Panc1 (cell line): Measurements from ENCODE around the gene CDC42. TPM values are rescaled to one million over a fixed set of nuclear protein-coding genes. Genes with fewer than 3 reads are reported as not detected.

Experiments
- ATAC-seq: fragments of 200-7000 bp; cut with Tn5 transposase; 2 replicates; pipeline ENCODE4 v1.9.1; 2020; ENCODE audit warnings: mild to moderate bottlenecking, moderate library complexity
- BruUV-seq: library from RNA; stranded (reverse); fragments of 400-500 nt; replicated peaks from 2 replicates; lab custom pipeline; 2021; lab: Mats Ljungman, UMichigan
- CTCF ChIA-PET: fragments of 300-600 bp; sonication (Branson Sonifier 250); formaldehyde crosslinking; loops from one replicate; lab custom pipeline; 2022; ENCODE audit warnings: antibody characterized with exemption; lab: Charles Lee
- POLR2A ChIA-PET: fragments of 300-600 bp; sonication (Branson Sonifier 250); formaldehyde crosslinking; loops from one replicate; lab custom pipeline; 2022; ENCODE audit warnings: antibody characterized with exemption; lab: Charles Lee
- DNase-seq: peaks from one replicate; pipeline ENCODE4 v3.0.0-alpha.2; 2010; ENCODE audit warnings: low read depth, low spot score
- H3K27ac ChIP-seq: 2 replicates; pipeline ENCODE4 v1.5.1; 2011; ENCODE audit warnings: mild to moderate bottlenecking, low read length, inconsistent platforms
- H3K27me3 ChIP-seq: fragments of 200-500 bp; sonication (Bioruptor generic); 2 replicates; pipeline ENCODE4 v1.6.0; 2014; ENCODE audit warnings: low read length, inconsistent platforms; ENCODE audit not compliant: control insufficient read depth, insufficient read depth
- H3K36me3 ChIP-seq: fragments of 200-500 bp; sonication (Bioruptor generic); 2 replicates; pipeline ENCODE4 v1.5.1; 2014; ENCODE audit warnings: inconsistent platforms, mild to moderate bottlenecking, low read length, moderate library complexity; ENCODE audit not compliant: control insufficient read depth, insufficient read depth
- H3K4me1 ChIP-seq: 2 replicates; pipeline ENCODE4 v1.5.1; 2011; ENCODE audit warnings: inconsistent platforms, mild to moderate bottlenecking, low read length, moderate library complexity; ENCODE audit not compliant: control insufficient read depth, insufficient read depth
- H3K4me3 ChIP-seq, 2 experiments: 2 replicates each; pipeline ENCODE4 v1.5.1; 2011 to 2012; ENCODE audit warnings: low read depth in 2 of 2, low read length in 2 of 2, mild to moderate bottlenecking in 2 of 2, inconsistent platforms in 1 of 2, moderate library complexity in 1 of 2
- H3K9me3 ChIP-seq: fragments of 200-500 bp; sonication (Bioruptor generic); 2 replicates; pipeline ENCODE4 v1.5.1; 2014; ENCODE audit warnings: low read depth, mild to moderate bottlenecking, inconsistent platforms, low read length, moderate library complexity; ENCODE audit not compliant: control insufficient read depth, insufficient read depth
- POLR2AphosphoS5 ChIP-seq: IDR thresholded peaks from 2 replicates; pipeline ENCODE4 v1.6.1; 2012; ENCODE audit warnings: mild to moderate bottlenecking, low read depth, low read length, moderate library complexity
- SIN3A ChIP-seq: IDR thresholded peaks from 2 replicates; pipeline ENCODE4 v1.6.1; 2012; ENCODE audit warnings: low read depth, mild to moderate bottlenecking, low read length, moderate library complexity, borderline replicate concordance; ENCODE audit not compliant: insufficient read depth
- TCF7L2 ChIP-seq: IDR thresholded peaks from 2 replicates; pipeline ENCODE4 v1.6.1; 2011; ENCODE audit warnings: mild to moderate bottlenecking, low read depth, low read length, inconsistent platforms
- in situ Hi-C: cut with HindIII; loops from 2 replicates; pipeline ENCODE4 v1.10.0; 2016; ENCODE audit warnings: low sequenced_read_pairs, low pct_unique_long_range_greater_than_20kb
- intact Hi-C: fragments of 100-400 bp; cut with micrococcal nuclease; formaldehyde crosslinking; loops from one replicate; pipeline ENCODE4 v1.10.0; 2022; ENCODE audit not compliant: unreplicated experiment
- total RNA-seq: library from RNA; stranded (reverse); gene quantifications from one replicate; pipeline ENCODE4 v1.2.1, GENCODE V29; 2021; ENCODE audit not compliant: unreplicated experiment
- TF ChIP-seq, protein P1 (sequence below): fragments of 450-650 bp; IDR thresholded peaks from 2 replicates; pipeline ENCODE4 v1.5.1; 2017; ENCODE audit warnings: mild to moderate bottlenecking
- TF ChIP-seq, protein P2 (sequence below), 2 experiments: IDR thresholded peaks; 2 replicates each; pipeline ENCODE4 v1.6.1; 2011 to 2012; ENCODE audit warnings: low read depth in 2 of 2, control low read depth in 1 of 2, low read length in 1 of 2, mild to moderate bottlenecking in 1 of 2, moderate library complexity in 1 of 2; ENCODE audit not compliant: insufficient read depth in 1 of 2

The CDC42 gene
- total RNA-seq, 1 experiment from 2014 or later, result 240 TPM

DNA sequence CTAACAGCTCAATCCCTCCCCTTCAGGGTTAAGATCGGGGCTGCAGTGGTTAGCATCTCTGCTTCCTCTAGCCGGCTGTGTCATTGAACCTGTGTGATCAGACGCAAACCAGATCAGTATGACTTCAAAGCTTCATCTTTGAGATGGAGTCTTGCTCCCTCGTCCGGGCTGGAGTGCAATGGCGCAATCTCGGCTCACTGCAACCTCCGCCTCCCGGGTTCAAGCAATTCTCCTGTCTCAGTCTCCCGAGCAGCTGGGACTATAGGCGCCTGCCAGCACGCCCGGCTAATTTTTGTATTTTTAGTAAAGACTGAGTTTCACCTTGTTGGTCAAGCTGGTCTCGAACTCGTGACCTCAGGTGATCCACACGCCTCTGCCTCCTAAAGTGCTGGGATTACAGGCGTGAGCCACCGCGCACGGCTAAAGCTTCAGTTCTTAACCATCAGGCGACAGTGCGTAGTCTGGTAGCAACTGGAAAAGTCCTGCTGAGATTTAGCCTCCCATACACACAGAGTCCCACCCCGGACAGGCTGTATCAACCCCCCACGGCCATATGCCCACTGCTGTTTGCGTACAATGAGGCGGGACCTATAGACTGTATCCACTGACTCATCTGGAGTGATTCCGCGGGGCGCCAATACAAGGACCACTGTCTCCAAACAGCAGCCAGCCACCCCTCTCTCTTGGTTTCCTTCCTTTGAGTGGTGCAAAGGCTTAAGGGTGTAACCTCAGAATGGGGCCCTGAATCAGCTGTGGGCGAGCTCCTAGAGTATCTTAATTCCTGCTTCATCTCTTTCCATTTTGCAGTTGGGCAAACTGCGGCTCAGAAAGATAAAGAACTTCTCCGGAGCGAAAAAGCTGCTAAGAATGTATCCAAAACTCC lies 27.8 kb upstream of the CDC42 start:
- TF ChIP-seq SIN3A, result no peak
- TF ChIP-seq TCF7L2, result peak; percentile 50; the same call in 1 of the 2 replicates
- TF ChIP-seq, protein P1, sequence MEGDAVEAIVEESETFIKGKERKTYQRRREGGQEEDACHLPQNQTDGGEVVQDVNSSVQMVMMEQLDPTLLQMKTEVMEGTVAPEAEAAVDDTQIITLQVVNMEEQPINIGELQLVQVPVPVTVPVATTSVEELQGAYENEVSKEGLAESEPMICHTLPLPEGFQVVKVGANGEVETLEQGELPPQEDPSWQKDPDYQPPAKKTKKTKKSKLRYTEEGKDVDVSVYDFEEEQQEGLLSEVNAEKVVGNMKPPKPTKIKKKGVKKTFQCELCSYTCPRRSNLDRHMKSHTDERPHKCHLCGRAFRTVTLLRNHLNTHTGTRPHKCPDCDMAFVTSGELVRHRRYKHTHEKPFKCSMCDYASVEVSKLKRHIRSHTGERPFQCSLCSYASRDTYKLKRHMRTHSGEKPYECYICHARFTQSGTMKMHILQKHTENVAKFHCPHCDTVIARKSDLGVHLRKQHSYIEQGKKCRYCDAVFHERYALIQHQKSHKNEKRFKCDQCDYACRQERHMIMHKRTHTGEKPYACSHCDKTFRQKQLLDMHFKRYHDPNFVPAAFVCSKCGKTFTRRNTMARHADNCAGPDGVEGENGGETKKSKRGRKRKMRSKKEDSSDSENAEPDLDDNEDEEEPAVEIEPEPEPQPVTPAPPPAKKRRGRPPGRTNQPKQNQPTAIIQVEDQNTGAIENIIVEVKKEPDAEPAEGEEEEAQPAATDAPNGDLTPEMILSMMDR, result no peak; the same call in 1 of the 2 replicates
- in situ Hi-C loops, result no loop called here
- no peak for DNase-seq
- peak overlapping the region; percentile 94 to 97 for H3K4me3 ChIP-seq
- BruUV-seq, result no TSS peak
- CTCF ChIA-PET, result interaction anchor here (0.5 kb wide), 1 partner anchor 143 kb away, joined by 4 read pairs; no protein-coding TSS in a partner anchor
- H3K36me3 ChIP-seq, result no peaks in the 10 kb centered on the region; the same call in 1 of the 2 replicates
- H3K27ac ChIP-seq, result peak overlapping the region; percentile 98
- peak; percentile 71 for ATAC-seq
- peaks cover 15% of the 10 kb centered on the region for H3K4me1 ChIP-seq
- intact Hi-C loops, result no loop called here
- POLR2A ChIA-PET, result interaction anchor here (0.5 to 1.2 kb wide), 3 partner anchors 10 to 78 kb away, joined by 3 to 15 read pairs (median 11); partner anchors contain the start of gene CDC42
- H3K27me3 ChIP-seq, result no peaks in the 10 kb centered on the region
- H3K9me3 ChIP-seq, result no peaks in the 10 kb centered on the region

DNA sequence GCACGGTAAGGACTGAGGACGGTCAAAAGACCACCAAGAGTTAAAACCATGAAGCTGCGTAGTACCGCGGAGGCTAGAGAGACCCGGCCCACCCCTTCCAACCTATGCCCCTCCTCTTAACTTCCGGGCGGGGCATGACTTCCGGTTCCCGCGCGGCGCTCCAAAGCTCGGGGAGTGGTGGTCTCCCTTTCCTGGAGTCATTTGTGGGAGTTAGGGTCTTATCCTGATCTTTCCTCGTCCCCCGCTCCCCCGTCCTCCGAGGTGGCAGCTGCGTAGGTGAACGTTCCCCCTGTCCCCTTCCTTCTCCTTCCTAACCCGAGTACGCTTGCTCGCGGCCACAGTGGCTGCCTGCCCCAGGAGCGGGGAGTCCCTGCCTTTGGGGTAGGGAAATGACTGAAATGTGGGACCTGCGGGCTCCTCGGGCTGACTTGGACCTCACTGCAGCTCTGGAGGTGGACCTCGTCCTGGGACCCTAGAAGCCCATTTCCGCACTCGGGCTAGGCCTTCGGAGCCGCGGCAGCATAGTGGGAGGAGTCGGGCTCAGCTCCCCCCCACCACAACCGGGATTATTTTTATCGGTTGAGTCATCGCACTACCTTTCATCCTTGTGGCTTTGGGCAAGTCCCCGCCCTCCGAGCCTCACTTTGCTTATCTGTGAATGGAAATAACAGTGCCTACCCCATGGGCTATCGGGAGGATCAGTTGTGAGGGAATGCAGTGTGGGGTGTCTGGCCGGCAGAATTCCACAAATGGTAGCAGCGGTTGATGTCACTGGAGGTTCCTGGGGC lies 26.9 kb upstream of the CDC42 start:
- ChIA-PET POLR2A (interaction anchor here (0.5 to 1.2 kb wide), 3 partner anchors 10 to 79 kb away, joined by 3 to 15 read pairs (median 11); partner anchors contain the start of gene CDC42), CTCF (interaction anchor here (0.5 kb wide), 1 partner anchor 17 kb away, joined by 3 read pairs; no protein-coding TSS in a partner anchor)
- TSS peak; percentile 90 for BruUV-seq
- Histone ChIP-seq H3K4me1 (peaks cover 15% of the 10 kb centered on the region), H3K4me3 (peak overlapping the region; percentile 94 to 97), H3K27ac (peak overlapping the region; percentile 98), H3K9me3 (no peaks in the 10 kb centered on the region), H3K36me3 (no peaks in the 10 kb centered on the region; the same call in 1 of the 2 replicates), H3K27me3 (no peaks in the 10 kb centered on the region)
- TF ChIP-seq SIN3A (0 out of 2 replicates have a peak, but pooled peaks have one; percentile 83), TCF7L2 (peak; percentile 72), POLR2AphosphoS5 (peak; percentile 98)
- TF ChIP-seq, protein P2, sequence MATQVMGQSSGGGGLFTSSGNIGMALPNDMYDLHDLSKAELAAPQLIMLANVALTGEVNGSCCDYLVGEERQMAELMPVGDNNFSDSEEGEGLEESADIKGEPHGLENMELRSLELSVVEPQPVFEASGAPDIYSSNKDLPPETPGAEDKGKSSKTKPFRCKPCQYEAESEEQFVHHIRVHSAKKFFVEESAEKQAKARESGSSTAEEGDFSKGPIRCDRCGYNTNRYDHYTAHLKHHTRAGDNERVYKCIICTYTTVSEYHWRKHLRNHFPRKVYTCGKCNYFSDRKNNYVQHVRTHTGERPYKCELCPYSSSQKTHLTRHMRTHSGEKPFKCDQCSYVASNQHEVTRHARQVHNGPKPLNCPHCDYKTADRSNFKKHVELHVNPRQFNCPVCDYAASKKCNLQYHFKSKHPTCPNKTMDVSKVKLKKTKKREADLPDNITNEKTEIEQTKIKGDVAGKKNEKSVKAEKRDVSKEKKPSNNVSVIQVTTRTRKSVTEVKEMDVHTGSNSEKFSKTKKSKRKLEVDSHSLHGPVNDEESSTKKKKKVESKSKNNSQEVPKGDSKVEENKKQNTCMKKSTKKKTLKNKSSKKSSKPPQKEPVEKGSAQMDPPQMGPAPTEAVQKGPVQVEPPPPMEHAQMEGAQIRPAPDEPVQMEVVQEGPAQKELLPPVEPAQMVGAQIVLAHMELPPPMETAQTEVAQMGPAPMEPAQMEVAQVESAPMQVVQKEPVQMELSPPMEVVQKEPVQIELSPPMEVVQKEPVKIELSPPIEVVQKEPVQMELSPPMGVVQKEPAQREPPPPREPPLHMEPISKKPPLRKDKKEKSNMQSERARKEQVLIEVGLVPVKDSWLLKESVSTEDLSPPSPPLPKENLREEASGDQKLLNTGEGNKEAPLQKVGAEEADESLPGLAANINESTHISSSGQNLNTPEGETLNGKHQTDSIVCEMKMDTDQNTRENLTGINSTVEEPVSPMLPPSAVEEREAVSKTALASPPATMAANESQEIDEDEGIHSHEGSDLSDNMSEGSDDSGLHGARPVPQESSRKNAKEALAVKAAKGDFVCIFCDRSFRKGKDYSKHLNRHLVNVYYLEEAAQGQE (IDR thresholded peaks at IDR 0.05; ENCODE audit: insufficient read depth in 1 of 2, low read depth in 2 of 2, low read length in 1 of 2), result no peak; a peak in 2 of 4 replicates
- TF ChIP-seq, protein P1, result no peak
- peak; percentile 94 for ATAC-seq
- peak; percentile 74 for DNase-seq
- intact Hi-C loops, result no loop called here
- in situ Hi-C loops, result no loop called here
